RPMI8226 (cell line): ENCODE results near the gene ILK.
A peak's percentile ranks its signal among the peaks of the same experiment; 100 is the strongest.

Experiments used
- DNase-seq: peaks from one replicate; pipeline ENCODE4 v3.0.0-alpha.2; 2015

Gene ILK

DNA sequence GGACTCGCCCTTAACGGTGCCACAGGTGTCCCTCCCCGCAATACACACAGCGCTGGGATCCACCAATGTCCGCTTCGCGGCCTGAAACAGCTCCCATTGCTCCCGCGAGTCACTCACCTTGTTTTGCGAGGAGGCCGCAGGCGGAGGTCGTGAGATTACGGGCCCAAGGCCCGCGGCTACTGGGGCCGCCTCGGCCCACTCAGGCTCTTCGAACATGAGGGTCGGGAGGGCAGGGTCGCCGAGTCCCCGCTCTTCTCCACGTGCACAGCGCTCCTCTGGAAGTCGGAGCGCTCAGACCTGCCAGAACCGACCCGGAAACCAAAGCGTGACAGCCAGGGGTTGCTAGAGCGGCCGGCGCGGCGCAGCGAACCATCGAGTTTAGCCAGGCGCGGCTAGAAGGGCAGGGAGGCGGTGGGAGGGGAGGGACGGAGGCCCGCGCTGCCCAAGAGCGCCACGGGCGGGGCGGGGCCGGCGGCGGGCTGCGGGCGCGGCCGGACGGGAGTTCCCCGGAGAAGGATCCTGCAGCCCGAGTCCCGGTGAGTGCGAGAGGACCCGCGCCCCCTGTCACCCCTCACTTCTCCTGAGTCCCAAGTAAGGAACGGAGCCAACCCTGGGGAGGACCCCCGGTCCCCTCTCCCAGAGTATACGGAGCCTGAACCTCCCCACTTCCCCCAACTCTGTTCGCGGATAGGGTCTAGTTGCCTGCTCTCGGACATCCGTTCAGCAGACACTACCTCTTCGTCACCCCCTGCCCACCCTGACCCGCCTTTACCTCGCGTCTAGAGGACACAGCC, at the start of gene ILK, which contains the start of gene RRP8:
Gene ILK (plus strand): TSS at position 488 of the 794 bp plus-strand sequence. CDS start 498 bp downstream, outside the sequence.
Gene RRP8 (minus strand): TSS at position 330 of the 794 bp plus-strand sequence. CDS start 114 bp downstream, at position 216.
- DNase-seq, result peak; percentile 84

DNA sequence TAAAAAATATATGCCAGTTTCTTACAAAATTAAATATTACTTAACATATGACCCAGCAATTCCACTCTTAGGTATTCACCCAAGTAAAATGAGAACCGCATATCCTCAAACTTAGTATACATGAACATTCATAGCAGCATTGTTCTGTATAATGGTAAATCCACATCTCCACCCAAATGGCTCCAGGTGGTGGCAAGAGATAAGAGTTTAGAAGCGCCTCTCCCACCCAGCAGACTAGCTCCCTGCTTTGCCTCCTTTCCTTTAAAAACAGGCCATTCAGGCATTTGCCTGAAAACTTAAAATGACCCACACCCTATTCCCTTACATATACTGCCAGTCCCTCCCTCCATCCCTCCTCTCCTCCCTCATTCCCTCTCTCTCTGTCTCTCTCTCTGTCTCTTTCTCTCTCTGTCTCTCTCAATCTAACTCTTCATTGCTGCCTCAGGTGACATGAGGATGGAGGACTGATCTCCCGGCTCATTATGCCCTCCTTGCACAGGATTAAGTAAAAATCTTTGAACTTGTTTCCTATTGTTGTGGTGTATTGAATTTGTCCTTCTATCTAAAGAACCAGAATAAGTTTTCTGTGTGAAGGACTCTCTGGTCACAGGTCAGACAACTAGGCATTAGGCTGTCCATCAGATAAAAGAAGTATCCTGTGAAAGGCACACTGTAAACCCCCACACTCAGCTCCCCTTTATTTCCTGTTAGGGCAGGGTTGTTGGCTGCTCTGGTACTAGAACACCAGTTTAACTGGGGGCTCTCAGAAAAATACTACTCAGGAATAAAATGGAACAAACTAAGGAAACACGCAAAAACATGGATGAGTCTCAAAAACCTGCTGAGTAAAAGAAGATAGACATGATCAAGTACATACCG, 48.5 kb upstream of the ILK start:
- DNase-seq, result no peak

DNA sequence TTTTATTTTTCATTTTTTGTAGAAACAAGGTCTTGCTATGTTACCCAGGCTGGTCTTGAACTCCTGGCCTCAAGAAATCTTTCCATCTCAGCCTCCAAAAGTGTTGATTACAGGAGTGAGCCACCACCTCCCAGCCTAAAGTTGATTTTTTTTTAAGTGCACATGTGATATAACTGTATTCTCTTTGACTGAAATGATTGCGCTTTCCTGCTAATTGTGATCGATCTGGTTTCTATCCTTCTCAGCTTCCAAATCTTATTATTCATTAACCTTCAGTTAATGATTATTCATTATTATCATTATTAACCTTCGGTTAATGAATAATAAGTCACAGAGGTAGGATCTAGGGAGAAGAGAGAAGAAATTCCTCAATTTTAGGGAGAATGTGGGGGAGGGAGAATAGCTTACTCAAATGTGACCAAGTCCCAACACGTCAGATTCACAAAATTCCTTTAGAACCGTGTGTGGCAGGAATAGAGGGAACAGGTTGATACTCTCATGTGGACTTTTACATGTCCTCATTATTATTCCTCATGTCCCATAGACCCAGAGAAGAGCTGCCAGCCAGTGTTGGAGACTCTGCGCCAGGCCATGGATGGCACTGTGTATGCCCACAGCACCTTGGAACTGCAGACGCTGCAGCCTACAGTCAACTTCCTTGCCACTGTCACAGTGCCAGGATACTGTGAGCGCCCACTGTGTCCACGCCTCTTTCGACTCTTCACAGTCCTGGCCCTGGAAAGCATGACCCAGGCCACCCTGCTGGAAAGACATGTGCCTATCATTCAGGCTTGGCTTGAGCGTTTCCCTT, 47.2 kb upstream of the ILK start:
- DNase-seq, result no peak

DNA sequence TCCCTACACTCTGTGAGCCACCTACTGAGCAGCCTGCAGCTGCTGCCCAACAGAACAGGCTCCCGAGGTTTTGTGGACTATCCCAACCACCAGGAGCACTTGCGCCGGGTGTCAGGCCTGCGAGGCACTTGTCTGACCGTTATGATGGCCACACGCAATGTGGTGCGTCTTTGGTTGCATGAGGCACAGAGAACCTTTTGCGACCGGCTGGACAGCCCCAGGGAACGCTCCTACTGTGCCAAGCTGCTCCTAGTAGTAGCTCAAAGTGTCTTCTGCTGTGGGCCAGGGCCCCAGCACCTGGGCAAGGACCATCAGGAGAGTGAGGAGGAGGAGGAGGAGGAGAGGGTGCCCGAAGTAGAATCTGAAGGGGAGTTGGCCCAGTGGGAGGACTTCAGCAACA, 46.5 kb upstream of the ILK start:
- no peak for DNase-seq

DNA sequence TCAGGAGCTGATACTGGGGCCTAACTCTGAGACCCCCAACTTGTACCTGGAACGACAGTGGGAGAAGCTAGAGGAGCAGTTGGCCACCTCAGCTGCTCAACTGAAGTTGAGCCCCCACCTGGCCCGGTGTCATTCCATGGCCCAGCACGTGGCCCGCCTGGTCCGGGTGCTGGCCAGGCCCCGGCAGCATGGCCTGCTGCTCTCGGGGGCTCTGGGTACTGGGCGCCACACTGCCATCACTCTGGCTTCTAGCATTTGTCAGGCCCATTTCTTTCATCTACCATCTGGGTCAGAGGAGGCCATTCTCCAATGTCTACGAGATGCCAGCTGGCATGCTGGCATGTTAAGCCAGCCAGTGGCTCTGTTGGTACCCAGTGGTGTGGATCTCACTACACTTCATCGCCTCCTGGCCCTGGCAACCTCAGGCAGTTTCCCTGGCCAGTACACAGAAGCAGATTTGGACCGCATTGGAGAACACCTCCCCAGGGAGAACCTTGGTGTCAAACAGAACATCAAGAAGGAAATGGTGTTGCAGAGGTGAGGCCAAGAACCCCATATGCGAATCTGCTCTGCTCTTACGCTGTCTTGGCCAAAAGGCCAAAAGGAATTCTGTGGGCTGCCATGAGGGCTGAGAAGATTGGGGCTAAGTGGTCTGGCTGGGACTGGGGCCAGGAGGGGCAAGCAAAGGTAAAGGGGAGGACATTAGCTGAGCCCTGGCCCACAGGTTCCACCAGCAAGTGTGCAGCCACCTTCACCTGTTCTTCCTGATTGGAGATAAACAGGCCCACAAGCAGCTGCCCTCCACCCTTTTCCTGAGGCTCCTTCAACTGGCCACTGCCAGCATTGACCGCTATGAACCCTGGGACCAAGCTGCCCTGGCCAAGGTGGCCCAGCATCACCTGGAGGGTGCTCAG, 45.6 kb upstream of the ILK start:
- no peak for DNase-seq

DNA sequence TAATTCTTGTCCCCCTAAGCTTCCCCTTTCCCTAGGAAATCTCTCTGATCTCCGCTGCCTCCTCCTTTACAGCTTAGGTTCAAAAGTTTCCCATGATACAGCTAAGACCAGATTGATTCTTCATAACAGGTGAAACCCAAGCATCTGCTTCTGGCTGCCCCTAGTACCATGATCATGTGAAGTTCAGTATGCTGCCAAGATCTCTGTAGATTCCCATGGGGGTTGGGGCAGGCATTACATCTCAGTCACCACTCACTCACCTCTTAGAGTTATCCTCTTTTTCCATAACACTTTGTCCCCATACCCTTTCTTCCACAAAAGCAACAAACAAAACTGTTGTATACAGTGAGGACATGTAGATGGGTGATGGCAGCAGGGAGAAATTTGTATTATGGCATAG, 44.2 kb upstream of the ILK start:
- no peak for DNase-seq

DNA sequence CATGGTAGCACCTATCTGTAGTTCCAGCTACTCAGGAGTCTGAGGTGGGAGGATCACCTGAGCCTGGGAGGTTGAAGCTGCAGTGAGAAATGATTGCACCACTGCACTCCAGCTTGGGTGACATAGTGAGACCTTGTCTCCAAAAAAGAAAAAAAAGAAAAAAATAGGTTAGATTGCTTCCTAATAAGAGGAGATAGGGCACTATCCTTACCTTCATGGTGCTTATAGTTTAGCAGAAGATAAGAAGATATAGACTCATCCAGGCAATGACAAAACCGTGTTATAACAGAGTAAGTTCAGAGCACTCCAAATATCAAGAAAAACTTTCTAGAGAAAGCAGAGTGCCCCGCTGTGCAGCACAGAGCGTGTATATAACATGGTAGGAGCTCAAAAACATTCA, 42.3 kb upstream of the ILK start:
- DNase-seq, result no peak

DNA sequence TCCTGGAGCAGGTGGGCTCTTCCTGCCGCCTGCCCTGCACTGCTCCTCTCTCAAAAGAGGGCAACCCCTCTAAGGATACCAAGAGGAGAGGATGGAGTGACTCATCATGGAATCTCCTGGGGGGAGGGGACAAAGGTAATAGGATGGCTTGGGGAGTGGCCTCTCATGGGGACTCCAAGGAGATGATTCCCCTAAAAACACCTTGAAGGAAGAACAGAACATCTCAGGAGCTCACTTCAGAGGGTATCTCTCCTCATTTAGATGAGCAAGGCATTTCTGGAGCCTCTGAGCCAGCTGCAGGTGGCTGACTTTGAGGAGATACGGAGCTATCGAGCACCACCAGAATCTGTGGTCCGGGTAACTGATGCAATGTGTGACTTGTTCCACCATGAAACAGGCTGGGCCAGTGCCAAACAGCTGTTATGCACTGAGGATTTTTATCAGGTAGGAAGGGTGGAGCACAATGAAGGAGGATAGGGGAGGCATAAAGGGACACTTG, 40.4 kb upstream of the ILK start:
- DNase-seq, result no peak

DNA sequence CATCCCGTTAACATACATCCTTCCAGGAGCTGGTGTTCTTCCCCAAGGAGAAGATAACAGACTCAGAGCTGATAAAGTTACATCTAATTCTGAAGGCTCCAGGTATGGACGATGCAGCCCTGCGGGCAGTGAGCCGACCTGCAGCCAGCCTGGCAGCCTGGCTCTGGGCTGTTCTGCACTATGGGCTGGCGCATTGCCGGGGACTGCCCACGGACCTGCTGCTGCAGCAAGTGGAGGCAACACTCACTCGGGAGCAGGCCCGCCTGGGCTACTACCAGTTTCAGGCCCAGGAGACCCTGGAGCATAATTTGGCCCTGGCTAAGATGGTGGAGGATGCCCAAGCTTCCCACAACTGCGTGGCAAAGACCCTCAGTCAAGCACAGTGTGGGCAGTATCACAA, 39.9 kb upstream of the ILK start:
- no peak for DNase-seq

DNA sequence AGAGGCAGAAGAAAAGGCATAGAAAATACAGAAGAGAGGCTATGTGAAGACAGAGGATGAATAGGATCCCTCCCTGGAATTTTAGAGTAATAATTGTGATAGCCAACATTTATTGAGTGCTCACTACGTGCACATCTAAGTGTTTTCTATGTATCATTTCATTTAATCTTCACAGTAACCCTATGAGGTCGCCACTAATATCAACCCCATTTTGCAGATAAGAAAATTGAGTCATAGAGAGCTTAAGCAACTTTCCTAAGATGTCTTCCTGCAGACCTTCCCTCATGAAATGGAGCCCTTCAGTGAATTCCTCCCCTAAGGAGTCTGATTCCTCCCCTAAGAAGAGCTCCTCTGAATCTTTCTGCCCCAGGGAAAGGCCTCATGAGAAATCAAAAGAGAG, 38.2 kb upstream of the ILK start:
- no peak for DNase-seq

DNA sequence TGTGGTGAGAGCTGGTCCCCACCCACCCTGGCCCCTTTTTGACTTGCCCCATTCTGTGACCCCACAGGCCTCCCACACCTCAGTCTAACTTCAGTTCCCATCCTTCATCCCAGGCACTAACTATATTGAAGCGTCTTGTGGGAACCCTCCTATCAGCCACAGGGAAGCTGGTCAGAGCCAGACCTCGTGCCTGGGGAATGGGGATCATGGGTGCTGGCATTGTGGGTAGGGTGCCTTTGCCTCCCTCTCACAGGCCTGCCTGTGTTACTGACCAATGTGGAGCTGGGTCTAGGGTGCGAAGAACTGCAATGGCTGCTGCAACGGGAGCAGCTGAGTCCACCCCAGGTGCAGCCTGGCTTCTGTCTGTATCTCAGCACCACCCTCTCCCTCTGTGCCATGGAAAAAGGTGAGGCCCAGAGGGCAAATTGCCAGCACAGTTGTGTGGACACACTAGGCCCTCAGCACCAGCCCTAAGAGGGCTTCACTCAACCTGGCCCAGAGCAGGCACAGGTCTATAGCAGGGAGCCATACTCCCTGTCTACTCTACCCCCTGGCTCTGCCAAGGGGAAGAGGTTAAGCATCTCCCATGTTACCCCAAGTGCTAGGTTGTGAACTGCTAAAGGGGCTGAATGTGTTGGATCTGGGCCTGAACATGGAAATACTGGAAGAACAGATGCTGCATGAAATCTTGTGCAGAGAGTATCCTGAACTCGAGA, 37.4 kb upstream of the ILK start:
- DNase-seq, result no peak

DNA sequence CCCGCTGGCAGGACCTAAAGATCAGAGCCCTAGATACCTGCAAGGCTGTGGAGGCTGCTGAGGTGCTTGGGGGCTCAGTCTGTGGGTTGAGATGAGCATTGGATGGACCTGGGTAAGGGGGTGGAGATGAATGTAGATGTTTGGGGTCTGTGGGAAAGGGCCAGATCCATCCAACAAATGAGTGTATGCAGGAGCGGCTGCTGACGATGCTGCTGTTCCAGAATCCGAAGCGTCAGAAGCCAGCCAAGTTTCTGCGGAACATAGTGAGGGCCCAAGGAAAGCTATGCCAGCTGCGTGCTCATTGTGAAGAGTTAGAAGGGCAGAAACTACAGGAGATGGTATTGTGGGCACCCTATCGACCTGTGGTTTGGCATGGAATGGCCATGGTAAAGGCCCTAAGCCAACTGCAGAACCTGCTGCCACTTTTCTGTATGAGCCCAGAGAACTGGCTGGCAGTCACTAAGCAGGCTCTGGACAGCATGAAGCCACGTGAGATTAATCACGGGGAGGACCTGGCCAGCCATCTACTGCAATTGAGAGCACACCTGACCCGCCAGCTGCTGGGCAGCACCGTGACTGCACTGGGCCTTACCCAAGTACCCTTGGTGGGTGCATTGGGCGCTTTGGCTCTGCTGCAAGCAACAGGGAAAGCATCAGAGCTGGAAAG, 36.7 kb upstream of the ILK start:
- DNase-seq, result no peak

DNA sequence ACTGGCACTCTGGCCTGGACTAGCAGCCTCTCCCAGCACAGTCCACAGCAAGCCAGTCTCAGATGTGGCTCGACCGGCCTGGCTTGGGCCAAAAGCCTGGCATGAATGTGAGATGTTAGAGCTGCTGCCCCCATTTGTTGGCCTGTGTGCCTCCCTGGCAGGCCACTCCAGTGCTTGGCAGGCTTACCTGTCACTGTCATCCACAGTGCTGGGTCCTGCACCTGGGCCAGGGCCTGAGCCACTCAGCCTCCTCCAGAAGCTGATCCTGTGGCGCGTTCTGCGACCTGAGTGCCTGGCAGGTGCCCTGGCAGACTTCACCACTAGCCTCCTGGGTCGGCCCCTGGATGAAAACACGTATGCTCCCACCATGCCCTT, 36.2 kb upstream of the ILK start:
- no peak for DNase-seq

DNA sequence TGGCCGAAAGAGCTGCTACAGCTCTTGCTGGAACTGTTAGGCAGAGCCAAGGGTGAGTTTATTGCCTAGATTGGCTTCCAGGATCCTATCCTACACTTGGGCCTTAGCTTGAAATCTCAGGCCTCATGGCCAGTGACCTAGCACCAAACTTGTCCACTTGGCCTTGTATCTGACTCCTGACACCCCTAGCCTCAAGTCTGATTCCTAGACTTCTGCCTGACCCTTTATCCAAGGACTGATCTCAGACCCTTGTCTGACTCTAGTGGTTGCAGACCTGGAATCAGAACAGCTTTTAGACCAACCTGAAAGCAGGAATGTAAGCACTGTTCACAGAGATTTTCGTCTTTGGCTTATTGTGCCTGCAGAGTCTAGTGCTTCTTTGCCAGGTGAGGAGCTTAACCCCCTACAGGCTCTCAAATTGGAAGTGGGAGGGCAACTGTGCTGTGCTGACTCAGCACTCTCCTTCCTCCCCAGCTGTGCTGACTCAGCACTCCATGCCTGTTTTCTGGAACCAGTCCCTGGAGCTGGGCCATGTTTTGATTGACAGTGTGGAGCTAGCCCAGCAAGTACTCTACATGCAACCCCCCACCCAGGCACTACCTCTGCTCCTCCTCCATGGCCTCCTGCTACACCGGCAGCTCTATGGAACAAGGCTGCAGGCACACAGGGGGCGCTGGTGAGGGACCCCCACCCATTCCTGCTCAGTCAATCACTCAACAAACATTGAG, 35.2 kb upstream of the ILK start:
- peak; percentile 94 for DNase-seq

DNA sequence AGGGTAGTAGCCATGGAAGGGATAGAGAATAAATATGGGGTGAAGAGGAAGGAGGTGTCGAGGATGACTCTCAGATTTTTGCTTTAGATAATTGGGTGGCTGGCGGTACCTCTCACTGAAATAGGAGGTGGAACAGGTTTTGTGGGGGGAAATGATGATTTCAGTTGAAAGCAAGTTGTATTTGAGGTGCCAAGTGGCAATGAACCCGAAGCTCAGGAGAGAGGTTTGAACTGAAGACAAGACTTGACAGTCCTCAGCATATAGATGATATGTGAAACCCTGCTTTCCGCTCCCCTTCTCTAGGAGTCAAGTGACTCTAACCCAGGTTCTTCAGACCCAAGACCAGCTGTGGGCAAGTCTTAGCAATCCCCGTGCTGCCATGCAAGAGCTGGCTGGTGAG, 33.9 kb upstream of the ILK start:
- no peak for DNase-seq

DNA sequence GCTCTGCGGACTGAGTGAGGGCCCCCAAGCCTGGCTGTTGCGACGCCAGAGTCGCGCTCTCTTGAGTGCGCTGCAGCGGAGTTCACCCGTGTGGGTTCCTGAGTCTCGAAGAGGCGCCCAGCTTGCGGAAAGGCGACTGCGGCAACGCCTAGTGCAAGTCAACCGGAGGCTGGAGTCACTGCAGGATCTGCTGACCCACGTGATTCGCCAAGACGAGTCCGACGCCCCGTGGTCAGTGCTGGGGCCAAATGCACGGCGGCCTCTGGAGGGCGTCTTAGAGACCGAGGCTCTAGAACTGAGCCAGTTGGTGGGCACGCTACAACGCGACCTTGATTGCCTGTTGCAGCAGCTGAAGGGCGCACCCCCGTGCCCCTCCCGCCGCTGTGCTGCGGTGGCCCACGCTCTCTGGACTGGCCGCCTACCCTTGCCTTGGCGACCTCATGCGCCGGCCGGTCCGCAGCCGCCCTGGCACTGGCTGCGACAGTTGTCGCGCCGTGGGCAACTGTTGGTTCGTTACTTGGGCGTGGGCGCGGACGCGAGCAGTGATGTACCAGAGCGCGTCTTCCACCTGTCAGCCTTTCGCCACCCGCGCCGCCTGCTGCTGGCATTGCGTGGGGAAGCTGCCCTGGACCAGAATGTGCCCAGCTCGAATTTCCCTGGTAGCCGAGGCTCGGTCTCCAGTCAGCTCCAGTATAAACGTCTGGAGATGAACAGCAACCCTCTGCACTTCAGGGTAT, 32.7 kb upstream of the ILK start:
- no peak for DNase-seq

DNA sequence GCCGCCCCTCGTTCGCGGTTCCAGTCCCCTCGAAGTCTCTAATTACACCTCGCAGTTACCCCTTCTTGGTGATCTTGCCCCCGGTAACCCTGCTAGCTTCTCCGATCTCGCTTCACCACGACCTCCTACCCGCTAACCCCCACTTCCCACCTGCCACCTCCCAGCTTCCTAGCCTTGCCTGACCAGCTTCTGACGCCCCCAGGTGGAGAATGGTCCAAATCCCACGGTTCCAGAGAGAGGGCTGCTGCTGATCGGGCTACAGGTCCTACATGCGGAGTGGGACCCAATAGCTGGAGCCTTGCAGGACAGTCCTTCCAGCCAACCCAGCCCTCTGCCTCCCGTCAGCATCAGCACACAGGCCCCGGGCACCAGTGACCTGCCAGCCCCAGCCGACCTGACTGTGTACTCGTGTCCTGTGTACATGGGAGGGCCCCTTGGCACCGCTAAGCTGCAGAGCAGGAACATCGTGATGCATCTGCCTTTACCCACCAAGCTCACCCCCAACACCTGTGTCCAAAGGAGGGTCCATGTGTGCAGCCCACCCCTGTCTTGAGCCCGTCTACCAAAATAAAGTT, 32.1 kb upstream of the ILK start:
- DNase-seq, result no peak

DNA sequence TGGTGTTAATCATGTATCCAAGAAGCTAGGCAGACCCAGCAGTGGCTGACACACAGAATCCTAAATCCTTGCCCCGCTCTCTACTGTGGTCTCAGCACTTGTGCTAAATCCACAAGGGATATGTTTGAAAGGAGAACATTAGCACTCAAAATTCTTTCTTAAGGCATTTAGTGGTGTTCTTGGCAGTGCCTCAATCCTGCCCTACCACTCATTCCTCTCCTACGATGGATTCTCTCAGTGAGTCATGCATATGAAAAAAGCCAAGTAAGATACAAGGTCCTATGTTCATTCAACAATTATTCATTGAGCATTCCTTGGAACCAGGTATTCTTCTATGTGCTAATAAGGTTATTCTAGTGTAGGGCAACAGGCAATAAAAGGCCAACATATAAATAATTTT, 31.4 kb upstream of the ILK start:
- no peak for DNase-seq
